Upper lobe of left lung (tissue), 4 donors: ENCODE results near the gene PRDM16.

Experiments
- EP300 ChIP-seq, 4 donors: sonication (generic); formaldehyde crosslinking; IDR thresholded peaks; one replicate each; pipeline ENCODE4 v1.5.1; 2017; ENCODE audit warnings: antibody characterized with exemption in 4 of 4, control low read depth in 2 of 4
- POLR2A ChIP-seq, 4 donors: fragments of 450-650 bp; IDR thresholded peaks; one replicate each; pipeline ENCODE4 v1.5.1; 2016 to 2017; ENCODE audit warnings: antibody characterized with exemption in 4 of 4, mild to moderate bottlenecking in 2 of 4
- POLR2AphosphoS5 ChIP-seq, 2 donors: sonication (generic); formaldehyde crosslinking; IDR thresholded peaks; one replicate each; pipeline ENCODE4 v1.5.1; 2017; ENCODE audit warnings: antibody characterized with exemption in 2 of 2
- TF ChIP-seq, protein P1 (sequence below), 6 experiments: fragments of 450-650 bp in 4 of 6; fragments of 200-600 bp in 2 of 6; sonication (generic) in 2 of 6; IDR thresholded peaks; one replicate each; pipeline ENCODE4 v1.5.1; 2016 to 2019; ENCODE audit warnings: antibody characterized with exemption in 6 of 6

- TF ChIP-seq, protein P1, sequence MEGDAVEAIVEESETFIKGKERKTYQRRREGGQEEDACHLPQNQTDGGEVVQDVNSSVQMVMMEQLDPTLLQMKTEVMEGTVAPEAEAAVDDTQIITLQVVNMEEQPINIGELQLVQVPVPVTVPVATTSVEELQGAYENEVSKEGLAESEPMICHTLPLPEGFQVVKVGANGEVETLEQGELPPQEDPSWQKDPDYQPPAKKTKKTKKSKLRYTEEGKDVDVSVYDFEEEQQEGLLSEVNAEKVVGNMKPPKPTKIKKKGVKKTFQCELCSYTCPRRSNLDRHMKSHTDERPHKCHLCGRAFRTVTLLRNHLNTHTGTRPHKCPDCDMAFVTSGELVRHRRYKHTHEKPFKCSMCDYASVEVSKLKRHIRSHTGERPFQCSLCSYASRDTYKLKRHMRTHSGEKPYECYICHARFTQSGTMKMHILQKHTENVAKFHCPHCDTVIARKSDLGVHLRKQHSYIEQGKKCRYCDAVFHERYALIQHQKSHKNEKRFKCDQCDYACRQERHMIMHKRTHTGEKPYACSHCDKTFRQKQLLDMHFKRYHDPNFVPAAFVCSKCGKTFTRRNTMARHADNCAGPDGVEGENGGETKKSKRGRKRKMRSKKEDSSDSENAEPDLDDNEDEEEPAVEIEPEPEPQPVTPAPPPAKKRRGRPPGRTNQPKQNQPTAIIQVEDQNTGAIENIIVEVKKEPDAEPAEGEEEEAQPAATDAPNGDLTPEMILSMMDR (IDR thresholded peaks at IDR 0.05), result no peak
- TF ChIP-seq POLR2A (IDR thresholded peaks at IDR 0.05) (no peak), EP300 (IDR thresholded peaks at IDR 0.05) (no peak), POLR2AphosphoS5 (IDR thresholded peaks at IDR 0.05) (no peak)
Measured at GRCh38 chr1:3243304-3243703, 174.3 kb downstream of the PRDM16 start.
